GM12864 (cell line): ENCODE data around the gene DNER.

Experiments
- DNase-seq: peaks from one replicate; pipeline ENCODE4 v3.0.0-alpha.2; 2011; ENCODE audit warnings: low read depth
- H3K4me3 ChIP-seq: 2 replicates; pipeline ENCODE4 v1.5.1; 2011; ENCODE audit warnings: mild to moderate bottlenecking, low read depth, low read length, control low read depth
- TF ChIP-seq, protein P1 (sequence below): IDR thresholded peaks from 2 replicates; pipeline ENCODE4 v1.5.1; 2011; ENCODE audit warnings: low read depth, mild to moderate bottlenecking, moderate library complexity, low read length, control low read depth, inconsistent platforms; ENCODE audit errors: missing control alignments

DNER gene

DNA sequence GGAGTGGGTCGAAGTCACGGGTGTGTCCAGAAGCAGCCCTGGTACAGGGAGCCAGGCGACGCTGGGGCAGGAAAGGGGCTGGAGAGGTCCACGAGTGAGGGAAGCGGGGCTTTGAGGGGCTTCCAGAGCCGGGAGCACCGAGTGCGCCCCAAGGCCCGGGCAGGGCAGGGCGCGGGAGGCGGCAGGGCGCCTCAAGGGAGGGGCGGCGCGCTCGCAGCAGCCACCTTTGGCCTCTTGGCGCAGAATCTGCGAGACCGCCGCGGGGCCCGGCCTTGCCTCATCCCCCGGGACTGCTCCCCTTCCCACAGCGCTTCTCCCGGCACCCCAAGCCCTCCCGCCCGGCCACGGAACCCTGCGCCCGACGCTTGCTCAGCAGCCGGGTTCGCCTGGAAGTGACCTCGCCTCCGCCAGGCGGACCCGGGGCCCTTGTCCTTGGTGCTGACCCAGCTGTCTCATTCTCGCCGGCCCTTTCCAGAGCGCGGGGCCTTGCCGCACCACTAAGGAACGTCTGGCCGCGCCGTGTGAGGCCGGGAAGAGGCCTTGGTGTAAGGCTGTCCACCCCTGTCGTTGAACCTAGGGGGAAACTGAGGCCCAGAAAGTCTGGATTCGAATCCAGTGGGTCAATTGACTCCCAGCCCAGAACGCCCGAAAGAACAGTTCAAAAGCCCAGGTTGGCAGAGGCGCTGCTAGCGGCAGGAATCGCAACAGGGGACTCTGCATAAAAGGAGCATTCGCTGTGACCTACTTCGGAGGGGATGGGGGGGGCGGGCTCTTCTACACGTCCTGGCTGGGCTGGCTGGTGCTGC lies 584 bp upstream of the DNER start:
- H3K4me3 ChIP-seq: peak overlapping the region; percentile 35
- TF ChIP-seq, protein P1, sequence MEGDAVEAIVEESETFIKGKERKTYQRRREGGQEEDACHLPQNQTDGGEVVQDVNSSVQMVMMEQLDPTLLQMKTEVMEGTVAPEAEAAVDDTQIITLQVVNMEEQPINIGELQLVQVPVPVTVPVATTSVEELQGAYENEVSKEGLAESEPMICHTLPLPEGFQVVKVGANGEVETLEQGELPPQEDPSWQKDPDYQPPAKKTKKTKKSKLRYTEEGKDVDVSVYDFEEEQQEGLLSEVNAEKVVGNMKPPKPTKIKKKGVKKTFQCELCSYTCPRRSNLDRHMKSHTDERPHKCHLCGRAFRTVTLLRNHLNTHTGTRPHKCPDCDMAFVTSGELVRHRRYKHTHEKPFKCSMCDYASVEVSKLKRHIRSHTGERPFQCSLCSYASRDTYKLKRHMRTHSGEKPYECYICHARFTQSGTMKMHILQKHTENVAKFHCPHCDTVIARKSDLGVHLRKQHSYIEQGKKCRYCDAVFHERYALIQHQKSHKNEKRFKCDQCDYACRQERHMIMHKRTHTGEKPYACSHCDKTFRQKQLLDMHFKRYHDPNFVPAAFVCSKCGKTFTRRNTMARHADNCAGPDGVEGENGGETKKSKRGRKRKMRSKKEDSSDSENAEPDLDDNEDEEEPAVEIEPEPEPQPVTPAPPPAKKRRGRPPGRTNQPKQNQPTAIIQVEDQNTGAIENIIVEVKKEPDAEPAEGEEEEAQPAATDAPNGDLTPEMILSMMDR: no peak
- DNase-seq: no peak

DNA sequence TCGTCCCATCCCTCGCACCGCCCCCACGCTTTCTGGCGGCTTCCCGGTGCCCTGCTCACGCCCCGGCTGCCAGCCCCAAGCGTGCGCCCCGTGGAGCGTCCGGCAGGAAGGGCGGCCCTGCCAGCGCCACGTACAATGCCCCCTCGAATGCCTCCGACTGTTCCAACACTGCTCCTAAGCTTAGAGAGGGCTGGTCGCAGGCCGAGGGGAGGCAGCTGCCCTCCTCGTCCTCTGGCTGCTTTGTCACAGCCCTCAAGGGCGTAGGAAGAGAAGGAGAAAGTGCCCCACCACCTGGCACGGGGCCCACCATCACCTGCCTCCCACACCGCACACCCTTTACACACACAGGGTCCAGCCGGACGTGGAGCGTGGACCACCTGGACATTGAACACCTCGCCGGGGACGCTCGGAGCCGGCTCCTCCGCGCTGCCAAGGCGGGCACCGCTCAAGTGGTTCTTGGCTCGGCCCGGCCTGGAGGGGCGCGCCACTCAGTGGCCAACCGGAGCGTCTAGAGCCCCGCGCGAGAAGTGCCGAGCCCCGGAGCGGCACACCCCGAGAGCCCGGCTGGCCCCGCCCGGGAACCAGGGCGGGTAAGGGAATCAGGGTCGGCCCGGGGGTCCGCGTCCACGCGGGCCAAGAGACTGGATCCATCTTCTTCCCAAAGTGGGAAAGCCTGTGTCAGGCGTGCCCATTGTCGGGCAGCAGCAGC lies 830 bp downstream of the DNER start:
- no peak for DNase-seq
- TF ChIP-seq, protein P1: no peak
- H3K4me3 ChIP-seq: peak overlapping the region; percentile 28; the same call in 1 of the 2 replicates

DNA sequence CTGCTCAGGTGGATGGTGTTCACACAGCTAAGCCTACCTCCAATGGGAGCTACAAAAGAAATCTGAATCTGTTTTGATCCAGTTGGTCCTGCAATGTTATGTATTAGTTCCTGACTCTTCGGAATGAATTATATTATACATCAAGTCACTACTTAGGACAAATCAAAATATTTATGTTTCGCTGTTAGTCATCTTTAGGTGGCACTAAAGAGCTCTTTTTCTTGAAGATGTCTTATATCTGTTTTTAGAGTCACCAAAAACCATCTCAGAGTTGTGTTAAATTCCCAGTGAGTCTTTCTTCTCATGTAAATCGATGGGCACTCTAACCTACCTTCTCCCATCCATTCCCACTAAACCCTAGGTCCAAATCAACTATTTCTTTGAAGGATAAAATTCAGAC lies 2.2 kb downstream of the DNER start:
- no peak for DNase-seq
- no peak overlapping the region for H3K4me3 ChIP-seq
- TF ChIP-seq, protein P1: peak; percentile 22

DNA sequence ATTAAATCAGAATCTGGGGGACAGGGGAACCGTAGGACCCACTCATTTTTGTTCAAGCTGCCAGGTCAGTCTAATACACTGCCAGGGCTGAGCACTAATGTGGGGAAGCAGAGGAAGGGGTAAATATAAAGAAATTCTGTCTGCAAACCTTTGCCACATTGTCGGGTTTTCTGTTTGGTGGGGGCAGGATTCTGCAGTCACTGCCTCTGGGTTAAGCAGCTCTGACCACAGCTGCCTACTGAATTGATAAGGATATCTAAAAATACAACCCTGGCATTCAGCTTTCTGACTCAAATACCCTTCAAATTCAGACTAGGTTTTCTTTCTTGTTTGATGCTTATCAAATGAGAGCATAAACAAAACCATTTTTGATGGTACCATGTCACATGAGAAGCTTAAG lies 6.0 kb downstream of the DNER start:
- H3K4me3 ChIP-seq: no peak overlapping the region
- TF ChIP-seq, protein P1: no peak
- no peak for DNase-seq

DNA sequence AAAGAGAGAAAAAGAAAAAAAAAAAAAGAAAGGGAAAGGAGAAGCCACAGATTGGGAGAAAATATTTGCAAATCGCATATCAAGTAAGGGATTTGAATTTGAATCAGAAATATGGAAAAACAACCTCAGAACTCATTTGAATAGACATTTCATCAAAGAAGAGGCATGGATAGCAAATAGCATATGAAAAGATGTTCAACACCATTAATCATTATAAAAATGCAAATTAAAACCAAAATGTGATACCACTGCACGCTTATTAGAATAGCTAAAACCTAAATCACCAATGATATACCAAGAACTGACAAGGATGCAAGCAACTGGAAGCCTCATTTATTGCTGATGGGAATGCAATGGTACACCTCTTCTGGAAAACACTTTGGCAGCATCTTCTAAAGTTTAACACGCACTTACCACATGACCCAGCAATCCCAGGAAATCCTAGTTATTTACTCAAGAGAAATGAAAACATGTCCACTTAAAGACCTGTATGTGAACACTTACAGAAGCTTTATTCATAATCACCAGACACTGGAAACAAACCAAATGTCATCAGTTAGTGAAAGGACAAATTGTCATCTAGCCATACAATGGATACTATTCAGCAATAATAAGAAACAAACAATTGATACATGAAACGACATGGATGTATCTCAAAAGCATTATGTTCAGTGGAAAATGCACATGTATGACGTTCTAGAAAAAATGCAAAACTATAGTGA lies 10.3 kb downstream of the DNER start:
- H3K4me3 ChIP-seq: no peak overlapping the region
- TF ChIP-seq, protein P1: no peak
- DNase-seq: no peak

DNA sequence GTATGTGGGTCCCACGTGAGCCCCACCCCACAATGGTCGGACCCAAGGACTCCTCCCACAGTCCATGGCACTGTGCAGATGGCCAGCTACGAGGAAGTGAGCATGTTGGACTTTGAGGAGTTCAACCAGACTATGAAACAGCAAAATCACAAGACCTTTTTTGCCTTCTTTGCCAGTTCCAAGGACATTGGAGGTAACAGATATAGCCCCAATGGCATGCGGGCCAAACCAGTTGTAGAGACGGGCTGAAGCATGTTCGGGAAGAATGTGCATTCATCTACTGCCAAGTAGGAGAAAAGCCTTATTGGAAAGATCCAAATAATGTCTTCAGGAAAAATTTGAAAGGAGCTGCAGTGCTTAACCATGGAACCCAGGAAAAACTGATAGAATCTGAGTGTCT lies 12.6 kb downstream of the DNER start:
- DNase-seq: no peak
- TF ChIP-seq, protein P1: no peak
- no peak overlapping the region for H3K4me3 ChIP-seq
